Muscle of back (tissue), 13 donors: ENCODE measurements around the gene SRI. TPM values are rescaled to one million over a fixed set of nuclear protein-coding genes. Genes with fewer than 3 reads are reported as not detected.
"Not testable (repeated sequence)": the region's sequence is repeated elsewhere in the genome, so short reads cannot be mapped to it uniquely, and the experiment has no call there.

Experiments used
- DNase-seq, 3 donors: peaks; one replicate each; pipeline versions ENCODE4 v3.0.0 to v3.0.0-alpha.2; 2013
- long read RNA-seq, 9 donors: transcript quantifications; one replicate each; lab custom pipeline, GENCODE V29; 2026
- polyA plus RNA-seq, 10 donors: library from polyadenylated mRNA; unstranded; fragments of 120-200 nt; gene quantifications; one replicate each; pipeline ENCODE4 v1.2.1, GENCODE V29; 2013; ENCODE audit not compliant: insufficient read length in 10 of 10

Gene SRI, protein sequence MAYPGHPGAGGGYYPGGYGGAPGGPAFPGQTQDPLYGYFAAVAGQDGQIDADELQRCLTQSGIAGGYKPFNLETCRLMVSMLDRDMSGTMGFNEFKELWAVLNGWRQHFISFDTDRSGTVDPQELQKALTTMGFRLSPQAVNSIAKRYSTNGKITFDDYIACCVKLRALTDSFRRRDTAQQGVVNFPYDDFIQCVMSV
- 100 to 1,000 TPM in 1 of 10 donors, 10 to 100 TPM in 9; 79.6 to 107 (median 88.4) TPM for polyA plus RNA-seq
- long read RNA-seq, donor 1, transcript SRI-201 (8 exons, 2,010 nt): major isoform, 55 of 139 reads
- long read RNA-seq, donor 1, transcript SRI-206 (4 exons, 903 nt): minor isoform, 23 of 139 reads
- long read RNA-seq, donor 1, partial matches to known transcripts: 57 of 139 reads
- long read RNA-seq, donor 1, other reads (novel, unspliced or antisense): 0 of 139 reads
- long read RNA-seq, donor 2, transcript SRI-201 (8 exons, 2,010 nt): major isoform, 34 of 71 reads
- long read RNA-seq, donor 2, transcript SRI-206 (4 exons, 903 nt): minor isoform, 17 of 71 reads
- long read RNA-seq, donor 2, partial matches to known transcripts: 18 of 71 reads
- long read RNA-seq, donor 2, other reads (novel, unspliced or antisense): 0 of 71 reads
- long read RNA-seq, donor 3: 0 reads
- long read RNA-seq, donor 4, transcript SRI-206 (4 exons, 903 nt): minor isoform, 21 of 103 reads
- long read RNA-seq, donor 4, transcript SRI-201 (8 exons, 2,010 nt): major isoform, 50 of 103 reads
- long read RNA-seq, donor 4, partial matches to known transcripts: 31 of 103 reads
- long read RNA-seq, donor 4, other reads (novel, unspliced or antisense): 0 of 103 reads
- long read RNA-seq, donor 5, transcript SRI-201 (8 exons, 2,010 nt): major isoform, 73 of 132 reads
- long read RNA-seq, donor 5, transcript SRI-207 (6 exons, 1,024 nt): minor isoform, 5 of 132 reads
- long read RNA-seq, donor 5, transcript SRI-206 (4 exons, 903 nt): minor isoform, 19 of 132 reads
- long read RNA-seq, donor 5, partial matches to known transcripts: 35 of 132 reads
- long read RNA-seq, donor 5, other reads (novel, unspliced or antisense): 0 of 132 reads
- long read RNA-seq, donor 6, transcript SRI-206 (4 exons, 903 nt): minor isoform, 35 of 125 reads
- long read RNA-seq, donor 6, transcript SRI-201 (8 exons, 2,010 nt): major isoform, 45 of 125 reads
- long read RNA-seq, donor 6, partial matches to known transcripts: 43 of 125 reads
- long read RNA-seq, donor 6, other reads (novel, unspliced or antisense): 0 of 125 reads
- long read RNA-seq, donor 7, transcript SRI-206 (4 exons, 903 nt): minor isoform, 22 of 81 reads
- long read RNA-seq, donor 7, transcript SRI-201 (8 exons, 2,010 nt): major isoform, 43 of 81 reads
- long read RNA-seq, donor 7, partial matches to known transcripts: 12 of 81 reads
- long read RNA-seq, donor 7, other reads (novel, unspliced or antisense): 0 of 81 reads
- long read RNA-seq, donor 8, transcript SRI-201 (8 exons, 2,010 nt): minor isoform, 40 of 130 reads
- long read RNA-seq, donor 8, transcript SRI-206 (4 exons, 903 nt): major isoform, 41 of 130 reads
- long read RNA-seq, donor 8, partial matches to known transcripts: 44 of 130 reads
- long read RNA-seq, donor 8, other reads (novel, unspliced or antisense): 0 of 130 reads
- long read RNA-seq, donor 9, transcript SRI-201 (8 exons, 2,010 nt): major isoform, 5 of 7 reads
- long read RNA-seq, donor 9, partial matches to known transcripts: 0 of 7 reads
- long read RNA-seq, donor 9, other reads (novel, unspliced or antisense): 0 of 7 reads

DNA sequence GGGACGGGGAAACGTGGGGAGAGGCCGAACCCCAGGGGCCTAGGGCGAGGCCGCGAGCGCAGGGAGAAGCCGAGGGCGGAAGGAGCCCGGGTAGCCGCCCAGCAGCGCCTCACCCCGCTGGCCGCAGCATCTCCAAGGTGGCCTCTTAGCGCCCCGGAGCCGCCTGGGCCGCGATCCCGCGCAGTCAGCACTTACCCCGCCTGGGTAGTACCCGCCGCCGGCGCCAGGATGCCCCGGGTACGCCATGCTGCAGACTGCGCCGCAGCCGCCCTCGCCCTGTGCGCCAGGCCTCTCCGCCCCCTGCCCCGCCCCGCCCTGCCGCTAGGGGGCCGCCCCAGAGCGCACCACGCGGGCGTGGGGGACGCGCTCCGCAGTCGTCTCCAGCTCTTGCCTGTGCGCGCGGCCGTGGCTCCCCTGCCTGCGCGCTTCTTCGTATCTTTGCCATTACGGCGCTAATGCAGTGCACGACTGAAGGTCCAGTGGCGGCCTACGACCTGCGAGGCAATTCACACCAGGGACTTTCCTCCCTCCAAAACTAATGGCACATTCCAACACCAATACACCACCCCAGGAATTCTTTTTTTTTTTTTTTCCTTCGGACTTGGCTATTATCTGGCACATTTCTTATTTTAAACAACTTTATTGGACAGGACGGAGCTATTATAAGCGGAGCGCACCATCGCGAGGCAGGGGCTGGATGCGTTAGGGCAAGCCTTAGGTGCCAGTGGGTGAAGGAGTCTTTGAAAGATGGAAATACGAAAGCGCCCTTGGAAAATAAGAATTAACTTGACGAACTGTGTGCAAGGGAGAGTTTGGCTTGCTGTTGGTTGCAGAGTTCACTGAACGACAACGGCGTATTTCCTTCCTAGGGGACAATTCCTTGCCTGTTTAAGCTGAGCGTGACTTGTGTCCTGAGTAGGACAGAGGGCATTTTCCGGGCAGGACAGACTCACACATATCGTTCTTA is at the start of gene SRI:
SRI (minus strand) TSS at position 258 of the 967 bp plus-strand sequence; CDS start at position 246, 12 bp downstream.
- DNase-seq: peak; percentile 79 to 96 (median 90)

DNA sequence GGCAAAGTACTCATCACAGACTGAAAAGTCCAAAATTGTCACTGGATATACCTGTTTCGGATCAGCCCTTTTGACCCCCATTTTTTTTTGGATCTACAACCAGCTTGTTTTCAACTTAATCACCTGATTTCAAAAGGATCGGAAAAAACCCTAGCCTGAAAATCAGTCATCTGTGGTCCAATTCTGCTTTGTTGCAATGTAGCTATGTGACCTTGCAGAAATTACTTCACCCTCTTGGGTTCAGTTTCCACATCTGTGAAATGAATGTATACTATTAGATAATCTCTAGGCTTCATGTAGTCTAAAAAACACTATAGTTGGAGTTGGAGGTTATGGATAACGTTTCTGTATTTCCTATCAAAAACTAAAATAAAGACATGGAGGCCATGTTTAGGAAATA is 49.7 kb upstream of the SRI start:
- DNase-seq: no peak

DNA sequence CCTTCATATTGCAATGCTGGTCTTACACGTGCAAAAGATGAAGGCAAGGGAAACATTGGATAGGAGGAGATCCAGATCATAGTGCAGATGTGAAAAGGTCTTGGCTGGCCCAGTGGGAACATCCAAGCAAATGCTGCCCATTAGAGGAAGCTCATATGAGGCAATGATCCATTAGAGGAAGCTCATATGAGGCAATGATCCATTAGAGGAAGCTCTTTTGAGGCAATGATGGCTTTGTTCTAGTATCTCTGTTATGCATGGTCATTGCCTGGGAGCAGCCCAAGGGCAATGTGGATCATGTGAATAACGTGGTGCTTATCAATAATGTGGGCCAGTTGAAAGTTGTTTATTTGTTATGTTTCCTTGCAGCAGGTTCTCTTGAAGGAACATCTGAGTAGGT is 49.0 kb upstream of the SRI start:
- no peak for DNase-seq

DNA sequence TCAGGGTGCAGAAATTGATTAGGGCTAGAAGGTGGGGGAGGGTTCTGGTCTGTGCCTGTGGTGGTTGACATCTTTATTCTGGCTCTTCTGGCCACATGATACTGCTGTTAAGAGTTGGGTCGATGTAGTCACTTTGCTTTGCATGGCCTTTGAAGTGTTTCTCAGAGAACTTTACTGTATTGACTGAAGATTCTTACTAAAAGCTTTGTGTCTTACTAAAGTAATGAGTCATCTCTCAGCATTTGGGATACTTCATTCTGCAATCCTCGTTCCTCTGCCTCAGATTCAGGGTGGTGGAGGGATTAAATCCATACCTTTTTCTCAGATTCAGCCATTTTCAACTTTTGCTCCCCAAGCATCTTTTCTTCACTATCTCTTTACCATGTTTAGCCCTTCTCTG is 48.2 kb upstream of the SRI start:
- no peak for DNase-seq

DNA sequence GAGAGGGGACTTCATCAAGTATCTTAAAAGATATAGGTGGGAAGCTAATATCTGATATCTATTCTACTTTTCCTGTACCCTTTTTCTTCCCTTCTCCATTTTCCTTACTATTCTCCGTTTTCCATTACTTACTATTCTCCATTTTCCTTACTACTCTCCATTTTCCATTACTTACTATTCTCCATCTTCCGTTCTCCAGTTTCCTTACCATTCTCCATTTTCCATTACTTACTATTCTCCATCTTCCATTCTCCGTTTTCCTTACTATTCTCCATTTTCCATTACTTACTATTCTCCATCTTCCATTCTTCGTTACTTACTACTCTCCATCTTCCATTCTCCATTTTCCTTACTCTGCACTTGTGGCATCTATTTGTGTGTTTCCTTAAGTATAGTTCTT is 47.6 kb upstream of the SRI start:
- DNase-seq: no peak

DNA sequence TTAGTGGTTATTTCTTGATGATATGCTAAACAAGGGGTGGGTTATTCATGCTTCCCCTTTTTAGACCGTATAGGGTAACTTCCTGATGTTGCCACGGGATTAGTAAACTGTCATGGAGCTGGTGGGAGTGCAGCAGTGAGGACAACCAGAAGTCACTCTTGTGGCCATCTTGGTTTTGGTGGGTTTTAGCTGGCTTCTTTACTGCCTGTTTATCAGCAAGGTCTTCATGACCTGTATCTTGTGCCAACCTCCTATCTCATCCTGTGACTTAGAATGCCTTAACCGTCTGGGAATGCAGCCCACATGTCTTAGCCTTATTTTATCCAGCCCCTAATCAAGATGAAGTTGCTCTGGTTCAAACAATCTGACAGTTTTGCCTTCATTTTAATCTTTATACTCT is 45.1 kb upstream of the SRI start:
- DNase-seq: not testable (repeated sequence)

DNA sequence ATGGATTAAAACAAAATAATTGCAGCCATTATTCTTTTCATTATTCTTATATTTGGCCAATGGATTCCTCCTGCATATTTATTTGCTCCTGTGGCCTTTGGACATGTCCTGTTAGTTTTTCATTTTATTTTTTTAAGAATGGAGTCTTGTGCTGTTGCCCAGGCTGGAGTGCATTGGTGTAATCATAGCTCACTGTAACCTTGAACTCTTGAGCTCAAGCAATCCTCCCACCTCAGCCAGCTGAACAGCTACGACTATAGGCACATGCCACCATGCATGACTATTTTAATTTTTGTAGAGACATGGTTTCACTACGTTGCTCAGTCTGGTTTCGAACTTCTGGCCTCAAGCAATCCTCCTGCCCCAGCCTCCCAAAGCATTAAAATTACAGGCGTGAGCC is 42.7 kb upstream of the SRI start:
- DNase-seq: no peak

DNA sequence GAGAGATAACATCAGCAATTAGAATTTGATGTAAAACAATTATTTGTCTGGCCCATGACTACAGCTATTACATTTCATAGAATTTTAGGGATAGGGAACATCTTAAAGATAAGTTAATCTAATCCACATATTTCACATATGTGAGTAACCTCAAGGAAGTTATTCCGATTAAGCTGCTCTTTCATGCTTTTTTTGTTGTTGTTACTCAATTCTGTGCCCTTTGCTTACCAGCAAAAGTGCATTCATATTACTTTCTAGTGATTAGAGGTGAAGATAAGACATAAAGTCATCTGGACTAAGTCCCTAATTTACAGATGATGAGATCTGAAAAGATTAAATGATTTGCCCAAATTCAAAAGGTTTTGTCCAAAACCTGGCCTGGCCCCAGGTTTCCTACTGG is 40.9 kb upstream of the SRI start:
- no peak for DNase-seq

DNA sequence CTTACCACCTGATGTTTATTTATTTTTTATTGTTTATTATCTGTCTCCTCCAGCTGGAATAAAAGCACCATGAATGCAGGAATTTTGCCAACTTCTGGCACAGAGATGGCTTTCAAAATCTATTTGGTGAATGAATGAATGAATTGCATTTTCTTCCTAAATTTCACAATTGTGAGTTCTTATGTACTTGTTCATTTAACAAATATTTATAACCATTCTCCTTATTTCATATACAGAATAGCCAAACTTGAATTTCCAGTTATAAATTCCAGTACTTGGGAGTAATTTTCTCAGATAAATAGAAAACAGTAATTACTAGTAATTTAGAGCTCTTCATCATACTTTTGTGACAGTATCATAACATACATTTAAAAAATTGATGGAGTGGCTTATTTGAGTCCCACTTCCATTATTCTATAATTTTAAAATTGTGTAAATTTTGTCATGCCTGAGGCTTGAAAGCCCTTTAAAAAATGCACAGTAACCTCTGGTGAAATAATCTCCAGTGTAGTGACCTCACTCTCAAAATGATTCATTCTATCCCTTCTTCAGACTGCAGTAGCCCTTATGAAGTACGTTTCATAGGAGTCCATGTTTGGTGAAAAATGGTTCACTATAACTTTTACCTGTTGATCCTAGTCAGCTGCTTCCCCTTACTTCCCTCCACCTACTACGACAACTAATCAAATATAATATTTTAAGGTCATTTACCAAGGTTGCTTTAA is 40.0 kb upstream of the SRI start:
- DNase-seq: no peak

DNA sequence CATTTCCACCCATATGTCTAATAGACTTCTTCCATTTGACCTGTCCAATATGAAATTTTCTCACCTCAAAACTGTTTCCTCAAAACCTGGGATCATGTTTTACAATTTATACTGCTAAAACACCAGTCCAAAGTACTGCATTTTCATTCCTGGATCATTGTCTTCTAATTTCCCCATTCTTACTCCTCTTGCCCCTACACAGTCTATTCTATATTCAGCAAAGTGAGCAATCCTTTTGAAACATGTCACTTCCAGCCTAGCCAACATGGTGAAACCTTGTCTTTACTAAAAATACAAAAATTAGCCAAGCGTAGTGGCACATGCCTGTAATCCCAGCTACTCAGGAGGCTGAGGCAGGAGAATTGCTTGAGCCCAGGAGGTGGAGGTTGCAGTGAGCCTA is 38.5 kb upstream of the SRI start:
- not testable (repeated sequence) for DNase-seq

DNA sequence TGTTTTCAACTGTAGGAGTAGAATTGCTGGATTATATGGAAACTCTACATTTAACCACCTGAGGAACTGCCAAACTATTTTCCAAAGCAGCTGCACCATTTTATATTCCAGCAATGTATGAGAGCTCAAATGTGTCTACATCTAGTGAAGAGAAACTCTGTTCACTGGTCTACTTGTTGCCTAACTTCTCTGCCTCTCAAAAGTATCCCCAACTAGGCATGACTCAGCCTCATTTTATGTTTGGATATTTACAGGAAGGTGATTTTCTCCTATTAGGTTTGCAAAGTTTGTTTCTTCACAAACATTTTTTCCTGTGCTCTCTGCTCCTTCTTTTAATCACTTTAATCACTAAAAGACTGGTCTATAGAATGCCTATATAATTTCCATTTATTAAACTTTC is 37.1 kb upstream of the SRI start:
- no peak for DNase-seq

DNA sequence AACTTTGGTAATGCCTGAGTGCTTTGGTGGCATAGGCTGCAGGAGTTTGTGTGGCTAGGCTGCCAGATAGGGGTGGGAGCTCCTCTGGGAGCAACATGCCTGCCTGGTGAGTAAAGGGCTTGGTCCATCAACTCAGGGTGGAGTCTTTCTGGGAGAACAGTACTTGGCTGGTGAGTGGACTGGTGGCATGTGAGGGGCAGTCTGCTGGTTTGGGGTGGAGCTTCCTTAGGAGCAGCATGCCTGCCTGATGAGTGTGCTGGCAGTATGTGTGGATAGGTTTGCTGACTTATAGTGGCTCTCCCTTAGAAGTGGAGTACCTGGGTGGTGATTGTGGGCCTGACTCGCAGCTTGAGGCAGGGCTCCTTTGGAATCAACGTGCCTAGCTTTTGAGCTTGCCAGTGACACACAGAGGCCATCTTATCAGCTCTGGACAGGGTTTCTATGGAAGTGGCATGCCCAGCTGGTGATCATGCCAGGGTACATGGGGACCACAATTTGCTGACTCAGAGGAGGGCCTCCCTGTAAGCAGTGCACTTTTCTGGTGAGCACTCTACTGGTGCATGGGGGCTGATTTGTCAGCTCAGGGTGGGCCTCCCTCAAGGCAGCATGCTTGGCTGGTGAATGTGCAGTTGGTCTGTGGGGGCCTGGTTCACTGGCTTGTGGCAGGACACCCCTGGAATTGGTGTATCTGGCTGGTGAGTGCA is 35.0 kb upstream of the SRI start:
- DNase-seq: no peak

DNA sequence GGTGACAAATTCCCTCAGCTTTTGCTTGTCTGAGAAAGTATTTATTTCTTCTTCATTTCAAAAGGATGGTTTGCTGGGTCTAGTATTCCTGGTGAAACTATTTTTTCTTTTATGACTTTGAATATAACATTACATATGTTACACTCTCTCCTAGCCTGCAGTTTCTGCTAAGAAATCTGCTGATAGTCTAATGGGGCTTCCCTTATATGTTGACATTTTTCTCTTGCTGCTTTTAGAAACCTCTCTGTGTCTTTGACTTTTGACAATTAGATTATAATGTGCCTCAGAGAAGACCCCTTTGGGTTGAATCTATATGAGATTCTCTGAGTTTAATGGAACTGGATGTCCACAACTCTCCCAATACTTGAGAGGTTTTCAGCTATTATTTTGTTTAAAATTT is 33.8 kb upstream of the SRI start:
- DNase-seq: no peak

DNA sequence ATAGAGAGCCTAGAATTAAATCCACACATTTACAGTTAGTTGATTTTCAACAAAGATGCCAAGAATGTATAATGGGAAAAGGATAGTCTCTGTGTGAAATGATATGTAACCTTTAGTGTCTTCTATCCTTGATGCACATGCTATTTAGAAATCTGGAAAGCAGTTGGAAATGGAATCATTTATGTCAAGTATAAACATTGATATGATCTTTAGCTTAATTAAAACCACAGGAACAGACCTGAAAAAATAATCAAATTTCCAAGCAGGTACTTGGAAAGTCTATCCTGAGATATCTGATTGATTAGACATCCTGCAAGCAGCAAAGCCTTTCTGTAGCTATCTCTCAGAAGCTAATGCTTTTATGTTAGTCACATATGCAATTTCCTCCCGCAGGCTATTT is 24.4 kb upstream of the SRI start:
- no peak for DNase-seq

DNA sequence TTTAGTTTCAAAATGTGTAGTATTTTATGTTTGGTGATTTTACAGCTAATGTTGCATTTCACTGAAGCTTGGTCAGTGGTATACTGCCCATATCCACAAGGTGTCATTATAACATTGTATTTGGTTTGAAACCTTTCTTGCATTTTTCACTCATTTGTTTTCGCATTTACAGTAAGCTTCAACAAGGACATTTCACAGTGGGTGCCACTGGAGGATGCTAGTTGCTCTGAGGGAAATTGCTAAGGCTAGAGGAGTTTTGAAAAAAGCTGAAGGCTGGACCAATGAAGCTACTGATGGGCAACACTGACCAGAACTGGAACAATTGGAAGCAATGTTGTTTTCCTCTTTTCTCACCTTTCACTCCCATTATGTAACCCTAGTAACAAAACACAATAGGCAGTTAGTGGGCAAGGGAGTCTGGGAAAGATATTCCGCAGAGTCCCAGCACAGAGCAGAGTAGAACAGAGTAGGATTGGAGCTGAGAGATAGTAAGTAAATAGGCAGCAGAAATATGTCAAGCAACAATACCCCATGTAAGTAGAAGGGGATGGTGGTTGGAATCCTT is 23.6 kb upstream of the SRI start:
- peak; percentile 27 to 71 (median 49) for DNase-seq

DNA sequence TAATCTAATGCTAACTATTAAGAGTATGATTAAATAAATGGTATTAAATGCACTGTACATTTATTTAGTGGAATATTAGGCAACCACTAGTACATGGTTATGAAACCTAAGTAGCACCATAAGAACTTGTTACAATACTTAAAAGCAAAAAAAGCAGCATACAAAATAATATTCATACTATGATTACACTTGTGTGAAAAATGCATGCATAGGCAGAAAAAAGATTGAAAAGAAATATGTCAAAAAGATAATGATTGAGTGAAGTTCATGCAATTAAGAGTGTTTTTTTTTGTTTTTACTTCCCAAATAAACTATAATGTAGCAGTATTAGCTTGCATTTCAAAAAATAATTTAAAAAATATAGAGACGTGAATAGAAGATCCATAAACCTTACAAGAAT is 20.0 kb upstream of the SRI start:
- DNase-seq: no peak

DNA sequence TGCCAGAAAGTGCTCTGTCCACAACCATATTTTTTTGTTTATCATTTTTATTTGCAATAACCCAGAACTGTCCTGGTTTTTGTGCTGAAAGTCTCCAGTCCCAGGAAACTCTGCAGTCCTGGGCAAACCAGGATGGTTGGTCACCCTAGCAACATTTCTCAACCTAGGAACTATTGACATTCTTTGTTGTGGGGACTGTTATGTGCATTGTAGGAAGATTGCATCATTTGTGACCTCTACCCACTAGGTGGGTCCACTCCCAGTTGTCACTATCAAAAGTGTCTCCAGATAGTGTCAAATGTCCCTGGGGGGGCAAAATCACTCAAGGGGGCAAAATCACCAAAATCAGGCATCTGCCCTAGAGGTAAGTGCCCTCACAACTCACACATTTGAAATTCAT is 14.0 kb upstream of the SRI start:
- no peak for DNase-seq

DNA sequence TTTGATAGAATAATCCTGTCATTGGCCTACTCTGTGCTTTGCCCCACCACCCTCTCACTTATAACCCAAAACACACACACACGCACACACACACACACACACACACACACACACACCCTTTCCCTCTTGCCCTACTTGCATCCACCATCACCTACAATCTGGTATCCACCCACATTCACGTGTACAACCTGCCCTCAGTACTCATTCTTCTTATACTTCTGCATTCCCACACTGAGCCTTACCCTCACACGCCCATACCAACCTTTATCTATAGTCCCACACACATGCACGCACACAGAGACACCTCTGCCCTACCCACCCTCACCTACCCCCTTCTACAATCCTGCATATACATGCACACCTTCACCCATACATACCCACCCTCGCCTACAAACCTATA is 10.8 kb upstream of the SRI start:
- no peak for DNase-seq
